WERI-Rb-1 (cell line): Measurements from ENCODE around the gene ADK.

Experiments used
- DNase-seq: peaks from one replicate; pipeline ENCODE4 v3.0.0-alpha.2; 2020
- H3K27ac ChIP-seq: fragments of 250-450 bp; sonication (Bioruptor Pico); 2 replicates; pipeline ENCODE4 v1.5.1; 2020; ENCODE audit warnings: mild to moderate bottlenecking, moderate library complexity
- H3K27me3 ChIP-seq: fragments of 250-450 bp; sonication (Bioruptor Pico); 2 replicates; pipeline ENCODE4 v1.5.1; 2021; ENCODE audit warnings: mild to moderate bottlenecking, low read depth, moderate library complexity; ENCODE audit not compliant: insufficient read depth, severe bottlenecking
- H3K36me3 ChIP-seq: fragments of 250-450 bp; sonication (Bioruptor Pico); 2 replicates; pipeline ENCODE4 v1.5.1; 2020; ENCODE audit warnings: mild to moderate bottlenecking, moderate library complexity
- H3K4me3 ChIP-seq: 2 replicates; pipeline ENCODE4 v1.5.1; 2011; ENCODE audit warnings: low read depth, mild to moderate bottlenecking, control low read depth, low read length
- H3K9me3 ChIP-seq: fragments of 250-450 bp; sonication (Bioruptor Pico); 2 replicates; pipeline ENCODE4 v1.5.1; 2021; ENCODE audit warnings: mild to moderate bottlenecking, moderate library complexity; ENCODE audit not compliant: severe bottlenecking
- TF ChIP-seq, protein P1 (sequence below): IDR thresholded peaks from 2 replicates; pipeline ENCODE4 v1.5.1; 2011; ENCODE audit warnings: low read depth, mild to moderate bottlenecking, control low read depth, inconsistent platforms, low read length

Gene ADK

GRCh38 chr10:74275755-74276290 lies 124.8 kb downstream of the ADK start:
- no peak for DNase-seq
- TF ChIP-seq, protein P1, sequence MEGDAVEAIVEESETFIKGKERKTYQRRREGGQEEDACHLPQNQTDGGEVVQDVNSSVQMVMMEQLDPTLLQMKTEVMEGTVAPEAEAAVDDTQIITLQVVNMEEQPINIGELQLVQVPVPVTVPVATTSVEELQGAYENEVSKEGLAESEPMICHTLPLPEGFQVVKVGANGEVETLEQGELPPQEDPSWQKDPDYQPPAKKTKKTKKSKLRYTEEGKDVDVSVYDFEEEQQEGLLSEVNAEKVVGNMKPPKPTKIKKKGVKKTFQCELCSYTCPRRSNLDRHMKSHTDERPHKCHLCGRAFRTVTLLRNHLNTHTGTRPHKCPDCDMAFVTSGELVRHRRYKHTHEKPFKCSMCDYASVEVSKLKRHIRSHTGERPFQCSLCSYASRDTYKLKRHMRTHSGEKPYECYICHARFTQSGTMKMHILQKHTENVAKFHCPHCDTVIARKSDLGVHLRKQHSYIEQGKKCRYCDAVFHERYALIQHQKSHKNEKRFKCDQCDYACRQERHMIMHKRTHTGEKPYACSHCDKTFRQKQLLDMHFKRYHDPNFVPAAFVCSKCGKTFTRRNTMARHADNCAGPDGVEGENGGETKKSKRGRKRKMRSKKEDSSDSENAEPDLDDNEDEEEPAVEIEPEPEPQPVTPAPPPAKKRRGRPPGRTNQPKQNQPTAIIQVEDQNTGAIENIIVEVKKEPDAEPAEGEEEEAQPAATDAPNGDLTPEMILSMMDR: no peak
- no peaks in the 10 kb centered on the region for H3K36me3 ChIP-seq
- H3K9me3 ChIP-seq: no peaks in the 10 kb centered on the region
- H3K27me3 ChIP-seq: no peaks in the 10 kb centered on the region
- H3K4me3 ChIP-seq: no peak overlapping the region
- no peak overlapping the region for H3K27ac ChIP-seq

DNA sequence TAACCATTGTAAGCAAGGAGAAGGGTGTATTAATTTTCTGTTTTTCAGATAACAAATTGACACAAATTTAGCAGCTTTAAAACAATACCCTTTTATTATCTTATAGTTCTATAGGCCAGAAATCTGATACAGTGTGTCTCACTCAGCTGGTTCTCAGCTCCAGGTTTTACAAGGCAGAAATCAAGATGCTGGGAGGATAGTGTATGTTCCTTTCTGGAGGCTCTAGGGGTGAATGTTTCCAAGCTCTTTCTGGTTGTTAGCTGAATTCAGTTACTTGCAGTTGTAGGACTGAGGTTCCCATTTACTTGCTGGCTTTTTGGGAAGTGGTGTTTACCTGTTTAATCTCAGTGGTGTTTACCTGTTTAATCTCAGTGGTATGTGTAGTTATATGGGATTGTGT lies 125.4 kb downstream of the ADK start:
- Histone ChIP-seq H3K4me3 (no peak overlapping the region), H3K27me3 (no peaks in the 10 kb centered on the region), H3K9me3 (no peaks in the 10 kb centered on the region), H3K27ac (no peak overlapping the region), H3K36me3 (no peaks in the 10 kb centered on the region)
- TF ChIP-seq, protein P1: no peak
- no peak for DNase-seq

GRCh38 chr10:74282151-74282847 lies 131.3 kb downstream of the ADK start:
- TF ChIP-seq, protein P1: no peak
- H3K27ac ChIP-seq: no peak overlapping the region
- H3K36me3 ChIP-seq: no peaks in the 10 kb centered on the region
- DNase-seq: no peak
- no peaks in the 10 kb centered on the region for H3K27me3 ChIP-seq
- peaks cover 4% of the 10 kb centered on the region for H3K9me3 ChIP-seq
- no peak overlapping the region for H3K4me3 ChIP-seq

GRCh38 chr10:74282848-74283210 lies 131.8 kb downstream of the ADK start:
- no peak overlapping the region for H3K27ac ChIP-seq
- no peak overlapping the region for H3K4me3 ChIP-seq
- DNase-seq: no peak
- H3K9me3 ChIP-seq: peaks cover 4% of the 10 kb centered on the region
- H3K27me3 ChIP-seq: no peaks in the 10 kb centered on the region
- TF ChIP-seq, protein P1: no peak
- H3K36me3 ChIP-seq: no peaks in the 10 kb centered on the region

- DNase-seq: no peak
- TF ChIP-seq, protein P1: no peak
- H3K27me3 ChIP-seq: no peaks in the 10 kb centered on the region
- H3K36me3 ChIP-seq: no peaks in the 10 kb centered on the region
- H3K27ac ChIP-seq: no peak overlapping the region
- no peak overlapping the region for H3K4me3 ChIP-seq
- H3K9me3 ChIP-seq: peaks cover 4% of the 10 kb centered on the region
Observed at GRCh38 chr10:74289188-74289587, 138.2 kb downstream of the ADK start.

- H3K9me3 ChIP-seq: no peaks in the 10 kb centered on the region
- no peak overlapping the region for H3K4me3 ChIP-seq
- no peak overlapping the region for H3K27ac ChIP-seq
- no peak for DNase-seq
- H3K27me3 ChIP-seq: no peaks in the 10 kb centered on the region
- no peaks in the 10 kb centered on the region for H3K36me3 ChIP-seq
- TF ChIP-seq, protein P1: no peak
Observed at GRCh38 chr10:74289951-74290350, 138.9 kb downstream of the ADK start.
